Measurements from ENCODE around the gene SCGN.

Gene SCGN

DNA sequence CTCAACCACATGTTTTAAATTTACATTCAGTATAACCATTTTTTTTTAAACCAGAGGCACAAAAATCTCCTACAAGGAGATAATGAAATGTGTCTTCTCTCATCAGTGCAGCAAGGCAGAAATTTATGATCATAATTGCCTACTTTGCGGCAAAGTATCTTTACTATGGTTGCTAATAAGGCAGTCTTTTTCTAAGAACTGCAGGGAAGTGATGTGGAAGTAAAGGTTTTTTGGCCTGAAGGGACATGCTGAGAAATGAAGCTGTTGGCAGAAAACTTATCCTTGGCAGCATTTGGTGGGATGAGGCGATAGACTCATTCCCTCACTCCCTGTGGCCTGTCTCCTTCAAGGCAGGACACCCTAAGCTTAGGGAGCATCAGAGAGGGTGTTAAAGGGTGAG is 48.7 kb downstream of the SCGN start:
- Histone ChIP-seq H3K9me3 (ENCODE audit: control insufficient read depth, insufficient read depth, low read length) (no peaks in the 10 kb centered on the region), H3K4me3 (ENCODE audit: low read length) (no peak overlapping the region), H3K4me2 (ENCODE audit: low read length) (no peak overlapping the region), H3K4me1 (ENCODE audit: control insufficient read depth, low read length) (no peaks in the 10 kb centered on the region), H3F3A (ENCODE audit: control insufficient read depth, insufficient read depth) (no peaks in the 10 kb centered on the region), H3K9me2 (replicated peaks; ENCODE audit: control insufficient read depth, low read length) (no peaks in the 10 kb centered on the region), H3K79me2 (ENCODE audit: control insufficient read depth, low read length) (no peaks in the 10 kb centered on the region), H4K20me1 (ENCODE audit: control insufficient read depth, insufficient read depth, low read depth, low read length) (no peaks in the 10 kb centered on the region), H3K36me3 (ENCODE audit: control insufficient read depth, low read length) (no peaks in the 10 kb centered on the region), H3K27me3 (ENCODE audit: control insufficient read depth, low read length) (peaks cover 5% of the 10 kb centered on the region; the same call in 1 of the 2 replicates), H3K27ac (ENCODE audit: low read depth, low read length) (no peak overlapping the region)
- TF ChIP-seq EZH2phosphoT487 (IDR thresholded peaks at IDR 0.05; ENCODE audit: borderline replicate concordance, low read length) = no peak
- TF ChIP-seq, protein P1, sequence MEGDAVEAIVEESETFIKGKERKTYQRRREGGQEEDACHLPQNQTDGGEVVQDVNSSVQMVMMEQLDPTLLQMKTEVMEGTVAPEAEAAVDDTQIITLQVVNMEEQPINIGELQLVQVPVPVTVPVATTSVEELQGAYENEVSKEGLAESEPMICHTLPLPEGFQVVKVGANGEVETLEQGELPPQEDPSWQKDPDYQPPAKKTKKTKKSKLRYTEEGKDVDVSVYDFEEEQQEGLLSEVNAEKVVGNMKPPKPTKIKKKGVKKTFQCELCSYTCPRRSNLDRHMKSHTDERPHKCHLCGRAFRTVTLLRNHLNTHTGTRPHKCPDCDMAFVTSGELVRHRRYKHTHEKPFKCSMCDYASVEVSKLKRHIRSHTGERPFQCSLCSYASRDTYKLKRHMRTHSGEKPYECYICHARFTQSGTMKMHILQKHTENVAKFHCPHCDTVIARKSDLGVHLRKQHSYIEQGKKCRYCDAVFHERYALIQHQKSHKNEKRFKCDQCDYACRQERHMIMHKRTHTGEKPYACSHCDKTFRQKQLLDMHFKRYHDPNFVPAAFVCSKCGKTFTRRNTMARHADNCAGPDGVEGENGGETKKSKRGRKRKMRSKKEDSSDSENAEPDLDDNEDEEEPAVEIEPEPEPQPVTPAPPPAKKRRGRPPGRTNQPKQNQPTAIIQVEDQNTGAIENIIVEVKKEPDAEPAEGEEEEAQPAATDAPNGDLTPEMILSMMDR (IDR thresholded peaks at IDR 0.05; ENCODE audit: low read depth, low read length, poor library complexity, severe bottlenecking) = no peak

DNA sequence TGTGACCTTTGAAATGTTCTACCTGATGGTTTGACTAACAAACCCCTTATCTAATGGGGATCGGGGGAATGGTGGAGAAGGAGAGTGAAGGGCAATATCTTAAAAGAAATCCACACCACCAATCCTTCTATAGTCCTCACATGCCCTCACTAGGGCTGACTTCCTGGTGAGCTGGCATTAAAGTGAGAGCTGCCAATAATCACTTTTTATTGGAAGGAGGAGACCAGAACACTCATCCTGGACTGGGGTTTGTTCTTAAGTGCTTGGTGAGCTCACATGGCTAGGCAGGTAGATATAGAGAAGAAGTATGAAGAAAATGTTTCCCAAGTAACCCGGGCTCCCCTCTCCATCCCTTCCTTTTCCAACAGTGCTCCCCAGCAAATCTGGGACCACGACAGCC is 49.8 kb downstream of the SCGN start:
- H3K27ac ChIP-seq (ENCODE audit: low read depth, low read length) = no peak overlapping the region
- no peaks in the 10 kb centered on the region for H4K20me1 ChIP-seq (ENCODE audit: control insufficient read depth, insufficient read depth, low read depth, low read length)
- H3K9me2 ChIP-seq (replicated peaks; ENCODE audit: control insufficient read depth, low read length) = no peaks in the 10 kb centered on the region
- no peak overlapping the region for H3K4me3 ChIP-seq (ENCODE audit: low read length)
- no peak for TF ChIP-seq EZH2phosphoT487 (IDR thresholded peaks at IDR 0.05; ENCODE audit: borderline replicate concordance, low read length)
- TF ChIP-seq, protein P1 (IDR thresholded peaks at IDR 0.05; ENCODE audit: low read depth, low read length, poor library complexity, severe bottlenecking) = no peak
- H3F3A ChIP-seq (ENCODE audit: control insufficient read depth, insufficient read depth) = no peaks in the 10 kb centered on the region
- no peaks in the 10 kb centered on the region for H3K4me1 ChIP-seq (ENCODE audit: control insufficient read depth, low read length)
- no peaks in the 10 kb centered on the region for H3K79me2 ChIP-seq (ENCODE audit: control insufficient read depth, low read length)
- no peak overlapping the region for H3K4me2 ChIP-seq (ENCODE audit: low read length)
- H3K27me3 ChIP-seq (ENCODE audit: control insufficient read depth, low read length) = peaks cover 5% of the 10 kb centered on the region; the same call in 1 of the 2 replicates
- no peaks in the 10 kb centered on the region for H3K9me3 ChIP-seq (ENCODE audit: control insufficient read depth, insufficient read depth, low read length)
- no peaks in the 10 kb centered on the region for H3K36me3 ChIP-seq (ENCODE audit: control insufficient read depth, low read length)

DNA sequence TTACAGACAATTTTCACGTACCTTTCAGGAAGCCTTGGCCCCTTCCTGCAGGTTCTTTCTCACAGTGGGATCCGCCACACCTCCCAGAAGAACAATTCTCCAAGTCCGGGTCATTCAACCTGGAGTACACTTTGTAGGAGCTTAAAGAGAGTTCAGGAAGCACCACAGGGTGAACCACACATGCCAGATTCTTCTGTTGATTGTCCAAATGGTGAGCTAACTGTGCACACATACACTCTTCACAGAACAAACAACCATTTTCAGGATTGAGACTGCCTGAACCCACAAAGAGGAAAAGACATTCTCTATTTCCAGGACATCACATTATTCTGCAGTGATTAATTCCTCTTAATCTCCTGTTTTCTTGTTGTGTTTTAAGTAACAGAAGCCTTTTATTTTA is 51.0 kb downstream of the SCGN start:
- Histone ChIP-seq H3K4me1 (ENCODE audit: control insufficient read depth, low read length) (no peaks in the 10 kb centered on the region), H3K4me3 (ENCODE audit: low read length) (no peak overlapping the region), H3K9me3 (ENCODE audit: control insufficient read depth, insufficient read depth, low read length) (no peaks in the 10 kb centered on the region), H3K27ac (ENCODE audit: low read depth, low read length) (no peak overlapping the region), H3K4me2 (ENCODE audit: low read length) (no peak overlapping the region), H3K9me2 (replicated peaks; ENCODE audit: control insufficient read depth, low read length) (no peaks in the 10 kb centered on the region), H3K27me3 (ENCODE audit: control insufficient read depth, low read length) (peaks cover 5% of the 10 kb centered on the region; the same call in 1 of the 2 replicates), H4K20me1 (ENCODE audit: control insufficient read depth, insufficient read depth, low read depth, low read length) (no peaks in the 10 kb centered on the region), H3K79me2 (ENCODE audit: control insufficient read depth, low read length) (no peaks in the 10 kb centered on the region), H3K36me3 (ENCODE audit: control insufficient read depth, low read length) (no peaks in the 10 kb centered on the region), H3F3A (ENCODE audit: control insufficient read depth, insufficient read depth) (no peaks in the 10 kb centered on the region)
- no peak for TF ChIP-seq EZH2phosphoT487 (IDR thresholded peaks at IDR 0.05; ENCODE audit: borderline replicate concordance, low read length)
- TF ChIP-seq, protein P1 (IDR thresholded peaks at IDR 0.05; ENCODE audit: low read depth, low read length, poor library complexity, severe bottlenecking) = no peak
